GM18909 (cell line): Measurements from ENCODE around the gene APIP.

Source experiments
- ATAC-seq: cut with Tn5 transposase; IDR thresholded peaks from one replicate; pipeline ENCODE4 v1.9.1; 2021; ENCODE audit warnings: mild to moderate bottlenecking; ENCODE audit not compliant: unreplicated experiment, poor library complexity

Gene APIP

DNA sequence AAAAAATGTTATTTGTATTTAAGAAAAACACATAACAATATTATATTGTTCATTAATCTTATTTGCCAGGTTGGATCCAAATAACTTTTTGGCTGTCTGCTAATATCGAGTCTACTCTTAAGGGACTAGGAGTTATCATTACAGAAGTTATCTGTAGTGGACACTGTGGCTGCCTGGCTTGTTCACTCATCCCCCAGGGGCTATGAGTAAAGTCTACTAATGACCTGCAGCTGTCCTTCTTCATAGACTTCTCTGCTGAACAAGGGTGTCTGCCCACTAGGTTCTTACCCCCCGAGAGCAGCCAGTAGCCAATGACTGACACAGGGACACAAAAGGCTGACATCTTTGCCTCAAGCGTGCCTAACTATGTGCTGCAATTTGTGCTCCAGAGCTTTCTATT lies 69.7 kb downstream of the APIP start:
- ATAC-seq, result no peak

DNA sequence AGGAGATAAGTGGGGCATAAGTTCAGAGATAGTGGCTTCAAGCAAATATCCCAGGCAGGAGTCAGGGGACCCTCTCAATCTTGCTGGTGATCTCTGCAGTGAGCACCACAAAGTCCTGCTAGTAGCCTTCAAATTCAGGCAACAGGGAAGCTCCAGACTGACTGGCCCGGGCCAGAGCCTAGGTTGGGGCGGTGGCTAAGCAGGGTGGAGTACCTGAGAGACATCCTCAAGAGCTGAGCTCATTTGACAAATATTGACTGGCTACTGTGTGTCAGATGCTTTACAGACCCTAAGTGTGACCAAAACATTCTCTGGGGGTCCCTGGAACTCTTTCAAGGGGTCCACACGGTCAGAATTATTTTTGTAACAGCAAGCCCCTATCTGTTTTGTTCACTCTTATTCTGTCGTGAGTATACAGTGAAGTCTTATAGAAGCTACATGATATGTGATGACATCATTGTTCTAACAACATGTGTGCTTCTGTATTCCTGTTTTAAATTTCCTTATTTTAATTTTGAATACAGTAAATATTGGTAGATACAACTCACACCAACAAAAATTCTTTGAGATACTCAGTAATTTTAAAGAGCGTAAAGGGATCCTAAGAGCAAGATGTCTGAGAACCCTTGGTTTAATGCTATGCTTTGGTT lies 71.6 kb downstream of the APIP start:
- no peak for ATAC-seq

DNA sequence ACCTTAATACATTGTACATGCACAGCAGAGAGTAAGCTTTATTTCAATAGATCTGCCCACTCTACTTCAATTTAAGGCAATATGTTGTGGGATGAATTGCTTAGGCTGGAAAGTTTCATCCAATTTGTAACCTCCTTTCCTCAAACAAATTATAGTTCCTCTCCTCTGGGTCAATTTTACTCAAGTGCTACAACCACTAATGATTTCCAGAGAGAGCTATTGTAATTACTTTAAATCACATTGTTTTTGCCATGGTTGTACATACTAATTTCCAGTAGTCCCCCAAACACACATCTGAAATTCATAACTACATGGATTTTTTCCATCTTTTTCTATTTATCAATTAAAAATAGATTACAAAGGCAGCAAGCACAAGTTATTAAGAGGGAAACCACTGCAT lies 72.9 kb downstream of the APIP start:
- ATAC-seq, result no peak

DNA sequence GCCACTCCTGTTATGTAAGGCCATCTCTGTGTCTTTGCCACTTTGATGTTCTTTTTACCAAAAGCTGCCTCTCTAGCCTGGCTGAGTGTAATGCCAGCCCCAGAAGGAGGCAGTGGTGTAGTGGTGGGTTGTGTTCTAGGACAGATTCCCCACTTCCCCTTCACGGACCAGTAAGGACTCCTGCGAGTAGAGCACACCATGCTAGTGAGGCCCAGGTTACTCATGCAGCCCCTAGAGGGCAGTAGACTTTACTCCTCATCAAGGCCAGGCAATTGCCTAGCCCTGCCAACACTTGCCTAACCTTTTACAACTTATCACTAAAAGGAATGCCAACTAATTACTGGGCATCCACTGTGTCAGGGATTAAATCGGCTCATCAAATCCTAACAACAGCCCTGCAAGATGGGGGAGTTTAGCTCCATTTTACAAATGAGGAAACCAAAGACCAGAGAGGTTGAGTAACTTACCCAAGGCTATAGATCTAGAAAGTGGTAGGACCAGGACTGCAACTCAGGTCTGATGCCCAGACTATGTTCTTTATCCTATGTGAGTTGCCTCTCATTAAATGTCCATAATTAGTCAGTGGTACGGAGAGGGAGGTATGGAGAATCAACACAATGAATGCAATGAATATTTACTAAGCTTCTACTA lies 75.3 kb downstream of the APIP start:
- peak; percentile 76 for ATAC-seq

DNA sequence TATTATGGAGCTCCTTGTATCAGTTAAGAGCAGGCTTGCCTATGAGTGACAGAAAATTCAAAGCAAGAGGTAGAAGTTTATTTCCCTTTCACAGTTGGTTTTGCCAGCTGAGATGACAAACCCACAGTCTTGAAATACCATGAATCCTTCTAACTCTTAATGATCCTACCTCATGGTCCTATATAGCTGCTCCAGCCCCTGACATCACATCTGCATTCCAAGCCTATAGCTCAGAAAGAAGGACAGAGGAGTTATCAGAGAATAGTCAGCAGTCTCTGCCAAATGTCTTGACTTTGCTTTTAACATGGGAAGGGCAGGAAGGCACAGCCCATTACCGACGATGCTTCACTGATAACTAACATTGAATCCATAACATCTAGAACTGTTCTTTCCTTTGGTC lies 76.2 kb downstream of the APIP start:
- ATAC-seq, result no peak

DNA sequence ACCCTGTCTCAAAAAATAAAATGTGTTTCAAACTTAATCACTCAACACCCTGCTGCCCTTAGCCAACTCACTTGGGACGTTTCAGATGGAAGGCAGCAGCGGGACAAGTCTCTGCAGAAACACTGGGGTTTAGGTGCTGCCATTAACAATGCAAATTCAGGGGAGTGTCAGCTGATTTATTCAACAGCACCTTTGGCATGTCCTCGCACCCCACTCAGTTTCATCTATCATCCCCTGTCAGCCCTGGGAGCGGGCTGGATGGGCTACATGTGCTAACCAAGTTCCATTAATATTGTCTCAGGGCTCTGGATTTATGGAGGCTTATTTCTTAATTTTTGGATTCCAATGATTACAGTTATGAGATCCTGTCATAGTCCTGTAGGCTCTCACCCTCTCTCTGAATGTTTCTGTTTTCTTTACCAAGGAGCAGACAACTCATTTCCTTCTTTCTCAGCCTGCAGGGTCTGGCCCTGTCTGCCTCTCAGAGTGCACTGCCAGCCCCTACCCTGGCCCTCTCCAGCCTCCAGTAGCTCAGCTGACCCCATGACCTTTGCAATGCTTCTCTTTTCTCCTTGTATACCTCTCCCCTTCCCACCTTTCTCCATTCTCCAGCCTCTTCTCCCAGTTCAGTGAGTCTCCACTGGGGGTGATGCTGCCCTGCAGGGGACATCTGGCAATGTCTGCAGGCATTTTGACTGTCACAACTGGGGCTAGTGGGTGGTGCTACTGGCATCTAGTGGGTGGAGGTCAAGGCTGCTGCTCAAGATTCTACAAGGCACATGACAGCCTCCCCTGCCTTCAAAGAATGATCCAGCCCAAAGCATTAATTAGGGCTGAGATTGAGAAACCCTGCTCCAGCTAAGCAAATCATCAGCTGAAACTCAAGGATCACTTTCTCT lies 79.0 kb downstream of the APIP start:
- ATAC-seq, result no peak

DNA sequence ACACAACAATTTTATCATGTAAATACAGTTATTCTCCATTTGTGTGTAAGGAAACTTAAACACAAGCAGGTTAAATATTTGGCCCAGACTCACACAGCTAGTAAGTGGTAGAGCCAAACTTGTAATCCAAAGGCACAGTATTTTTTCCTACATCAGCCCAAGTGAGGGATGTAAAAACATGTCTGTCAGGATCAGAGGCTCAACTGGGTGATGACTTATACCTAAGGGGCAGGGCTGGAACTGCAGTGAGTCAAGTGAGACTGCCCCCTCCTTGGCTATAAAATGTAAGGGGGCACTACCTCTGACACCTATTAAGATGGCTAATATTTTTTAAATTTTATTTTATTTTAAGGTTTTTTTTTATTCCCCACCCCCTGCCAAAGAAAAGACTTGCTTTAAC lies 82.6 kb downstream of the APIP start:
- no peak for ATAC-seq
